ENCODE measurements around the gene ZNF385C.

ZNF385C gene

DNA sequence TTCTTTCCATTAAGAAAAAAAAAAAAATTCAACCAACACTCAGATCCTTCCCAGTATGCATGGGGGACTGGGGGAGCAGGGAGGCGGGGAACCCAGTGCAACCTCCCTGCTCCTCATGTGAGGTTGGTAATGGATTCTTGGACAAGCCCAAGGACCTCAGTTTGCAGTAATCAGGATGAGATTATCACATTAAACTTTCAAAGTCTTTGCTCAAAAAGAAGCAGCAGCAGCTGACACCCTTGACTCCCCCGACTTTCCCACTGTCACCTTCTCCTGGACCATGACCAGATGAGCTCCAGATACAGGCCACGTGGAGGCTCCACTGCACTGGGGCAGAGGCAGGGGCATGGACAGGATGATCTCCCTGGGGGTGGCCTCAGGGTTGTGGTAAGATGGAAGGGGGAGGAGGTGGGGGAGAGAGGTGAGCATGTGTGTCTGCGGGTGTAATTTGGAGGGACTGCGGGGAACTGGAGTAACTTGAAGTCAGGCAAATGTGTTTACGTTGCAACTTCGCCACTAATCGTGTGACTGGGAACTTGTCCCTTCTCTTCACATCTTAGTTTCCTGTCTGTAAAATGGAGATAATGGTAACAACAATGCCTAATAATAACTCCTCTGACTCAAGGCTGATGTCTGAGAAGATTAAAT lies 19.8 kb downstream of the ZNF385C start:
- H3K4me3 ChIP-seq (ENCODE audit: low read length), result no peak overlapping the region
- peaks cover 4% of the 10 kb centered on the region for H3K27me3 ChIP-seq (ENCODE audit: control insufficient read depth, insufficient read depth, low read length)
- H3K36me3 ChIP-seq (ENCODE audit: control insufficient read depth, insufficient read depth, low read length), result no peaks in the 10 kb centered on the region
- H3K9ac ChIP-seq (ENCODE audit: low read length), result no peak overlapping the region
- no peaks in the 10 kb centered on the region for H3K9me3 ChIP-seq (ENCODE audit: control insufficient read depth, low read length)
- no peaks in the 10 kb centered on the region for H3K4me1 ChIP-seq (ENCODE audit: control insufficient read depth, insufficient read depth, low read length)

DNA sequence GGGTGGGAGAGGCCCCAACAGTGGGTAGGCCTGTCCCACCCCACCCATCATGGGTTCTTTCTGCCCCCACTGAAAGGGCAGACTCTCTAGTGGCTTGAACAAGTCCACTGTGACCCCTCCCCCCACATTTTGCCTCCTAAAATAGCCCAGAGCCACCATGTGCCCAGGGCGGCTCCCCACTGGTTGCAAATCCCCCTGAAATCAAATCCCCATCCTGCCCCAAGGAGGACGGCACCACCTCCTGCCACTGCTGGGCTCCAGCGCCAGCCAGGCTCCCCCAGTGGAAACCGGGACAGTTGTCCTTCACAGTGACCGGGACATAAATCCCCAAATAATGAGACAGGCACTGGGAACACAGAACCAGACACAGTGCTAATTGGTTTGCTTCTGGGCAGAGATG lies 20.5 kb downstream of the ZNF385C start:
- Histone ChIP-seq H3K27me3 (ENCODE audit: control insufficient read depth, insufficient read depth, low read length) (peaks cover 11% of the 10 kb centered on the region), H3K9ac (ENCODE audit: low read length) (no peak overlapping the region), H3K36me3 (ENCODE audit: control insufficient read depth, insufficient read depth, low read length) (no peaks in the 10 kb centered on the region), H3K9me3 (ENCODE audit: control insufficient read depth, low read length) (no peaks in the 10 kb centered on the region), H3K4me1 (ENCODE audit: control insufficient read depth, insufficient read depth, low read length) (peaks cover under 1% of the 10 kb centered on the region), H3K4me3 (ENCODE audit: low read length) (no peak overlapping the region)

DNA sequence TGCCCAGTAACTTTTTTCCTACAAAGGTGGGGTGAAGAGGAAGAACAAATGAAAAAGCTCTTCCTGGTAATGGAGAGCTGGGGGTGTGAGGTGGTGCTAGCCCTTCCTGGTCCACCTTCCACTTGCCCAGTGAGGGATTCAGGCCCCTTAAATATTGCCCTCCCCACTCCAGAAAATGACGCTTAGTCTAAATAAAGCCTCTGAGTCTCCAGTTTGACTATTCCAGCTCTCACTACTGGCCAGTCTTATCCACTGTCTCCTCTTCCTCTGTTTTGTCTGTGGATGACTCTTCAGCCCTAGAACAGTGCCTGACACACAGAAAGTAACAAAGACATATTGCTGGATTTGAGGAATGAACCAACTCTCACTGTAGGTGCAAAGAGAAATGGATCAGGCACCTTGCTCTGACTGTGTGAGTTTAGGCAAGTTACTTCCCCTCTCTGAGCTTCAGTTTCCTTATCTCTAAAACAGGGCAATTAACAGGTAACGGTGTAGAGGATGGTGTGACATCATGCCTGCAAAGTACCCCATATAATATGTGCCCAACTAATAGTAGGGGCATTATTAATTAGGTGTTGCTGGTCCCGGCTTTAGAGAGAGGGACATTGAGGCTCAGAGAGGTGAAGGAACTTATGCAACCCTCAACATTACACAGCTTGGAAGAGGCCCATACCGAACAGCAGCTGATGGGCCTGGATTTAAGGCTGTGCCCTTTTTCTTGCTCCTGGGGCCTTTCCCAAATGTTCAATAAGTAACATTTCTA lies 21.3 kb downstream of the ZNF385C start:
- Histone ChIP-seq H3K27me3 (ENCODE audit: control insufficient read depth, insufficient read depth, low read length) (peaks cover 19% of the 10 kb centered on the region), H3K9ac (ENCODE audit: low read length) (no peak overlapping the region), H3K36me3 (ENCODE audit: control insufficient read depth, insufficient read depth, low read length) (no peaks in the 10 kb centered on the region), H3K4me1 (ENCODE audit: control insufficient read depth, insufficient read depth, low read length) (peaks cover 8% of the 10 kb centered on the region), H3K4me3 (ENCODE audit: low read length) (no peak overlapping the region), H3K9me3 (ENCODE audit: control insufficient read depth, low read length) (no peaks in the 10 kb centered on the region)

DNA sequence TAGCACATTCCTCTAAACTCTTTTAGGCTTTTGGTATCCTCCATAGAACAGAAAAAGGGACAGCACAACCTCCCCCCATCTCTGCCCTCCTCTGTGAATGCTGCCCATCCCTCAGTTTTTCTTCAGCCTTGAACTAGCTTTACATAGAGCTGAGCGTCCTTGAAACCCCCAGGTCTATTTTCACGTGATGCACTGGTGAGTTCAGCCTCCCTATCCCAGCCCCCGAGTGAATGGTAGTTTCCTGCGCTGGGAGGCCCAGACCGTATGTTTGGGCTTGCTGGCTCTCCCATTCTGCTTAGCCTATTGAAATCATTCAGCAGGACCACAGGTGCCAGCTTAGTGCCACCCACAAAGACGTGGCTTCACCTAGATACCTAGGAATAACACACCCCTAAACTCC lies 22.5 kb downstream of the ZNF385C start:
- H3K27me3 ChIP-seq (ENCODE audit: control insufficient read depth, insufficient read depth, low read length), result peaks cover 31% of the 10 kb centered on the region
- no peaks in the 10 kb centered on the region for H3K9me3 ChIP-seq (ENCODE audit: control insufficient read depth, low read length)
- H3K4me1 ChIP-seq (ENCODE audit: control insufficient read depth, insufficient read depth, low read length), result peaks cover 8% of the 10 kb centered on the region
- no peak overlapping the region for H3K4me3 ChIP-seq (ENCODE audit: low read length)
- H3K36me3 ChIP-seq (ENCODE audit: control insufficient read depth, insufficient read depth, low read length), result no peaks in the 10 kb centered on the region
- H3K9ac ChIP-seq (ENCODE audit: low read length), result no peak overlapping the region

DNA sequence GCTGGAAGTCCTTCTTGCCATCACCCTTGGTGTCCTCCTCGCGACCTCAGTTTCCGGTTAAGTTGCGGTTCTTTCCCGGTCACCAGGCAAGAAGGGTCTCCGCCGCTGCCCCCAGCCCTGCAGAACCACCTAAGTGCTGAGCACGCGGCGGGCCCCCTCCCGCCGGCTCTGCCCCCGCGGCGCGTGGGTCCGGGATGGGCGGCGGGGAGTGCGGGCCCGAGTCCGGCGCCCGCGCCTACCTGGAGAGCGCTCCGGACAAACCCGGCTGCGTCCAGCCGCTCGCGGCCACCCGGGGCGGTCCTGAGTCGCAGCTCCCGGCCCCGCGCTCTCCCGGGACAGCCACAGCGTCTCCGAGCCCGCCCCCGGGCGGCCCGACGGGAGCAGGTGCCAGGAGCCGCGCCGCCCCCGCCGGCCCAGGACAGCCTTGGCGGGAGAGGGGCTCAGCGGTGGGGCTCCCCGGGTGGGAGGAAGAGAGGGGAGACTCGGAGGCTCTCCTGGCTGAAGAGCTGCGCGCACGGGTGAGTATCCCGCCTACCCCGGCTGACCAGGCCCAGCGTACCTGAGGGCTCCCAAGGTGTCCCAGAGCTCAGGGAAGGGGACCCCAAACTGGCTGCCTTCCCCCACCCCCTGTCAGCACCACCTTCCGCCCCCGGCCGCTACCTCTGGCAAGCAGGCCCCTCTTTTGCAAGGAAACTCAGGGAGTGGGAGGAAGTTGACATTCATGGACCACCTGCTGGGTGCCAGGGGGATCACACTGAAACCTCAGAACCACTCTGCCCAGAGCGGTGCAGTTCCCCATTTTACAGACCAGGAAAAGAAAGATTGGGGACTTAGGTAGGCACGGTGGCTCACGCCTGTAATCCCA lies 25.7 kb downstream of the ZNF385C start:
- Histone ChIP-seq H3K9ac (ENCODE audit: low read length) (no peak overlapping the region), H3K4me3 (ENCODE audit: low read length) (no peak overlapping the region)

DNA sequence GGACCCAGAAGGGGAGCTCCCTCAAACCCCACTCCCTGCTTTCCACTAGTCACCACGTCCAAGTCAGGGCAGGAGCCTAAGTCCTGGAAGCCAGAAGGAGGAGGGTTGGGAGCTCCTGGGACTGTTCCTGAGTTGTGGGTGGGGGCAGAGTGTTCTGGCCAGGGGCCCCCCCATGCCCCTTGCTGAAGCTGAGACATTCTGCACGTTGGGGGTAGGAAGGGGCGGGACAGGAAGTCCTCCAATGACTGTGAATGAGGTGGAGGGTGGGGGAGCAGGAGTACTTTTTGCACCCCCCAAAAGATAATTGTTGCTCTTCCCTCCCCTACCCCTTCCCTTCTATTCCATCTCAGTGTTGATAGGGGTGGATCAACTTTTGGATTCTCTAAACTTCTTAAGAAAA lies 26.5 kb downstream of the ZNF385C start:
- Histone ChIP-seq H3K4me3 (ENCODE audit: low read length) (no peak overlapping the region), H3K9me3 (ENCODE audit: control insufficient read depth, low read length) (no peaks in the 10 kb centered on the region), H3K36me3 (ENCODE audit: control insufficient read depth, insufficient read depth, low read length) (no peaks in the 10 kb centered on the region), H3K9ac (ENCODE audit: low read length) (no peak overlapping the region), H3K27me3 (ENCODE audit: control insufficient read depth, insufficient read depth, low read length) (peaks cover 43% of the 10 kb centered on the region), H3K4me1 (ENCODE audit: control insufficient read depth, insufficient read depth, low read length) (peaks cover 25% of the 10 kb centered on the region)

More for the DNA sequence above, 25.7 kb downstream of the ZNF385C start:
- peaks cover 22% of the 10 kb centered on the region for H3K4me1 ChIP-seq (ENCODE audit: control insufficient read depth, insufficient read depth, low read length)
- H3K27me3 ChIP-seq (ENCODE audit: control insufficient read depth, insufficient read depth, low read length), result peaks cover 43% of the 10 kb centered on the region
- H3K36me3 ChIP-seq (ENCODE audit: control insufficient read depth, insufficient read depth, low read length), result no peaks in the 10 kb centered on the region
- H3K9me3 ChIP-seq (ENCODE audit: control insufficient read depth, low read length), result no peaks in the 10 kb centered on the region

DNA sequence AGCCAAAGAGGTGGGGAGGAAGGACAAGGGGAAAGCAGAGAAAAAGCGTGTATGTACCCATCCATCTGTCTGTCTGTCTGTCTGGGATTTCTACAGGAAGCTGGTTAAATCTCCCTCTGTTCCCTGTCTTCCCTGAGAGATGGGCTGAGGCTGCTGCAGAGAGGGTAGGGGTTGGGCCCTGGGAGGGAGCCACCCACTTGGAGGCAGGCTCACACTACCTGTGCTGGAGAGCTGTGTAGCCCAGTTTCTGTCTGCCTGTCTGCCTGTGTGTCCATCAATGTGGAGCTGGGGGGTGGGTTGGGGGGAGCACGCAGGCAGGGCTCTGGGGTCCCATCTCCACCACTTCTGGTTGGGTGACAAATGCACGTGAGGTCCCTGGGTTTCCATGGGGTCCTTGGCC lies 29.3 kb downstream of the ZNF385C start:
- Histone ChIP-seq H3K4me1 (ENCODE audit: control insufficient read depth, insufficient read depth, low read length) (peaks cover 25% of the 10 kb centered on the region), H3K36me3 (ENCODE audit: control insufficient read depth, insufficient read depth, low read length) (no peaks in the 10 kb centered on the region), H3K9ac (ENCODE audit: low read length) (no peak overlapping the region), H3K27me3 (ENCODE audit: control insufficient read depth, insufficient read depth, low read length) (peaks cover 43% of the 10 kb centered on the region), H3K4me3 (ENCODE audit: low read length) (no peak overlapping the region), H3K9me3 (ENCODE audit: control insufficient read depth, low read length) (no peaks in the 10 kb centered on the region)

DNA sequence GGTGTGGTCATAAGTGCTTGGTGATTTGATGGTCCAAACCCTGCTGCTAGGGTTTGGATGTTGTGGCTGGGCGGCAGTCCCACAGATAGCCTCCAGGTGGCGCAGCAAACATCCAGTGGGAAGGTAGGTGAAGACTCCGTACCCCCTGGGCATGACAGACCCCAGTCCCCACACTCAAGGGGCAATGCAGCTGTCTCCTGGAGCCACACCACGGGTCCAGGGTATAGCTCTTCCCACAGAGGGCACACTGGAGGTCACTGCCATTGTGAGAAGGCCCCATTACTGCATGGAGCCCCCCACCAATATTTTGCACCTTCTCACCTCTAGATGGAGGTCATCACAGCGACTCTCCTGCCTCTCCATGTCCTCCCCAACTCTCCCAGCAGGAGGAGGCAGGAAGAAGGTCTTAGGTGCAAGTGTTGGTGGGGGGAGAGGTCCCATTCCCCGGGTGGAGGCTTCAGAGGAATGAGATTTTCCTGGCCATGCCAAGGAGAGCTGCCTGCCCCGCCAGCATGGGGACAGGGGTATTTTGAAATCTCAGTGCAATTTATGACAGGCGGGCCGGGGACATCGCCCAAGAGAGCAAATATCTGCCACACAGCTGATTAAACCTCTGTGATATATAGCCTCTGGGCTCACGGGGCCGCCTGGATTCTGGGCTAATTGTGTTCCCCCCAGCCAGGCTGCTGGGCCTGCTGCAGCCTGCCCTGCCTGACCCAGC lies 30.7 kb downstream of the ZNF385C start:
- H3K9me3 ChIP-seq (ENCODE audit: control insufficient read depth, low read length), result no peaks in the 10 kb centered on the region
- no peaks in the 10 kb centered on the region for H3K36me3 ChIP-seq (ENCODE audit: control insufficient read depth, insufficient read depth, low read length)
- no peak overlapping the region for H3K4me3 ChIP-seq (ENCODE audit: low read length)
- H3K4me1 ChIP-seq (ENCODE audit: control insufficient read depth, insufficient read depth, low read length), result peaks cover 22% of the 10 kb centered on the region
- H3K27me3 ChIP-seq (ENCODE audit: control insufficient read depth, insufficient read depth, low read length), result peaks cover 30% of the 10 kb centered on the region
- H3K9ac ChIP-seq (ENCODE audit: low read length), result no peak overlapping the region

DNA sequence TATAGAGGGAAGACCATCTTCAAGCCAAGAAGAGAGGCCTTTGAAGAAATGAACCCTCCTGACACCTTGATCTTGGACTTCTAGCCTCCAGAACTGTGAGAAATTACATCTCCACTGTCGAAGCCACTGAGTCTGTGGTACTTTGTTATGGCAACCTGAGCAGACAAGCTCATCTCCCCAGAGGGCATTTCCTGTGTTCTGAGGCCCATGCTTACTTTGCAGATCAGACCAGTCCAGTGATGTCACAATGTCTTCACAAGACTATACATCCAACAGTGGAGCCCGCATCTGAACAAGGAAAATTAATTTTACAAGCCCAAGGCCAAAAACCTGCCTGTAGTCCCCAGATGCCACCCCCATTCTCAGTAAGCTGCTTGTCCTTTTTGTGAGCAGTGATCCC lies 33.1 kb downstream of the ZNF385C start:
- Histone ChIP-seq H3K9ac (ENCODE audit: low read length) (no peak overlapping the region), H3K36me3 (ENCODE audit: control insufficient read depth, insufficient read depth, low read length) (no peaks in the 10 kb centered on the region), H3K27me3 (ENCODE audit: control insufficient read depth, insufficient read depth, low read length) (peaks cover 8% of the 10 kb centered on the region), H3K4me1 (ENCODE audit: control insufficient read depth, insufficient read depth, low read length) (peaks cover 17% of the 10 kb centered on the region), H3K4me3 (ENCODE audit: low read length) (no peak overlapping the region), H3K9me3 (ENCODE audit: control insufficient read depth, low read length) (no peaks in the 10 kb centered on the region)

DNA sequence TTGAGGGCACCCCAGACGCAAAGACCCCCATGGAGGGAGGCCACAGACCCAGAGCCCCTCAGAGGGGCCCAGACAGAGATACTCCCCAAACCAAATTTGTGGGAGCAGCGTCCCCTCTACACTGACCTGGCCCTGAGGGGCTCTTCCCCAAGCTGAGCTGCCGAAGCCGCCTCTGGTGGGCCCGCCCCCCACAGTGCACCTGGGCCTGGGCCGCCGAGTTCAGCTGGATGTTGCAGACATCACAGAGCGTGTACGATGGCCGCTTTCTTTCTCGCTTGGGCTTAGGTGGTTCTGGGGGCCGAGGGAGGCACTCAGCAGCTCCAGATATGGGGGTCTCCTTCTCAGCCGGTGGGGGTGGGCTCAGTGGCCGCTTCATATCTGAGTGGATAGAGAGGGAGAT lies 35.6 kb downstream of the ZNF385C start:
- Histone ChIP-seq H3K36me3 (ENCODE audit: control insufficient read depth, insufficient read depth, low read length) (no peaks in the 10 kb centered on the region), H3K4me1 (ENCODE audit: control insufficient read depth, insufficient read depth, low read length) (peaks cover 4% of the 10 kb centered on the region)

DNA sequence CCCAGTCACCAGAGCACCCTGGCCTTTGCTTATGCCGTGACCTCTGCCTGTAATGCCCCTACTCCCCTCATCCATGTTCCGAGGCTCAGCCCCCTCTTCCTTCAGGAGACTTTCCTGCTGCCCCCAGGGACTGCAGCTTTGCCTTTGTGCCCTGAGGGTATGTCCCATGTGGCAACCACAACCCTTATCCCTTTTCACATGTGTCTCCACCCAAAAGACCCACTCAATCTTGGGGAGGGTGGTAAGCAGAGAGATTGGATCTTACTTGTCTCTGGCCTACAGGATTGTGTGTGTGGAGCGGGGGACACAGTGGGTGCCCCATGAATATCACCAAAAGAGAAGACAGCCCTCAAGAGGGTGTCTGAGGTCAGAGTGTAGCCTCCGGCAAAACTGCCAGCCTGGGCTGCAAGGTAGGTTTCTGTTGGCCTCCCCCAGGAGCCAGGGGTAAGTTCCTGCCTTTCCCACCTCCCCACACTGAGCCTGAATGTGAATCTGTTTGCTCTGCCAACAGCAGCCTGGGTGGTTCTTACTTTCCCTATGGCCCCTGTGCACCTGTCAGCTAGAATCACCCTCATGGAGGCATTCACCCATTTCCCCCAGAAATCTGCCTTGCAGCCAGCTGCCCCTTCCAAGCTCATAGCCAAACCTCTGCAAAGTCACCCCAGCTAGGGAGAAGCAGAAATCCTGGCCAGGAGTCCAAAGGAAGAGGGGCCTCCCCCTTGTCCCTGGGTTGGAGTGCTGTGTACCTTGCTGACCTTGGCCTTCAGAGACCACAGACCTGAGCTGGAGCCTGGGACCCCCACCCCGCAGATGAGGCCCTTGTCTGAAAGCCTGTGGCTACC lies 36.4 kb downstream of the ZNF385C start:
- Histone ChIP-seq H3K27me3 (ENCODE audit: control insufficient read depth, insufficient read depth, low read length) (no peaks in the 10 kb centered on the region), H3K9me3 (ENCODE audit: control insufficient read depth, low read length) (no peaks in the 10 kb centered on the region), H3K36me3 (ENCODE audit: control insufficient read depth, insufficient read depth, low read length) (no peaks in the 10 kb centered on the region), H3K4me3 (ENCODE audit: low read length) (no peak overlapping the region), H3K4me1 (ENCODE audit: control insufficient read depth, insufficient read depth, low read length) (no peaks in the 10 kb centered on the region), H3K9ac (ENCODE audit: low read length) (no peak overlapping the region)

More for the DNA sequence above, 35.6 kb downstream of the ZNF385C start:
- Histone ChIP-seq H3K4me3 (ENCODE audit: low read length) (no peak overlapping the region), H3K9ac (ENCODE audit: low read length) (no peak overlapping the region), H3K9me3 (ENCODE audit: control insufficient read depth, low read length) (no peaks in the 10 kb centered on the region), H3K27me3 (ENCODE audit: control insufficient read depth, insufficient read depth, low read length) (no peaks in the 10 kb centered on the region)
